Astrocyte (in vitro differentiated cells and primary cell): ENCODE measurements around the gene RMP24.

Experiments
- CTCF ChIP-seq: IDR thresholded peaks from 2 replicates; pipeline ENCODE4 v1.5.1; 2011; ENCODE audit warnings: low read depth, mild to moderate bottlenecking, inconsistent platforms, low read length, moderate library complexity; ENCODE audit not compliant: insufficient read depth
- EZH2 ChIP-seq: IDR thresholded peaks from 2 replicates; pipeline ENCODE4 v1.6.1; 2012; ENCODE audit warnings: mild to moderate bottlenecking, low read length, inconsistent platforms; ENCODE audit not compliant: insufficient read depth

GRCh38 chr18:35991696-35992095, 19.2 kb downstream of the RMP24 start:
- no peak for TF ChIP-seq CTCF
- TF ChIP-seq EZH2 = no peak
